PFSK-1 (cell line): ENCODE data around the gene SLC24A4.

Source experiments
- FOXP2 ChIP-seq: optimal IDR thresholded peaks from 2 replicates; pipeline ENCODE3; 2011; ENCODE audit warnings: borderline replicate concordance, control low read depth, inconsistent platforms; ENCODE audit not compliant: insufficient read depth; ENCODE audit errors: extremely low read length, extremely low read depth
- POLR2AphosphoS5 ChIP-seq: IDR thresholded peaks from 2 replicates; pipeline ENCODE4 v1.6.1; 2012; ENCODE audit warnings: low read depth, mild to moderate bottlenecking, control low read depth, low read length, moderate library complexity
- SIN3A ChIP-seq: IDR thresholded peaks from 2 replicates; pipeline ENCODE4 v1.6.1; 2012; ENCODE audit warnings: mild to moderate bottlenecking, low read length, moderate library complexity, borderline replicate concordance; ENCODE audit not compliant: insufficient read depth
- TAF1 ChIP-seq: IDR thresholded peaks from 2 replicates; pipeline ENCODE4 v1.6.1; 2012; ENCODE audit warnings: low read length, control low read depth, borderline replicate concordance; ENCODE audit not compliant: insufficient read depth
- TF ChIP-seq, protein P1 (sequence below), 2 experiments: IDR thresholded peaks; 2 replicates each; pipeline versions ENCODE4 v1.6.1 to v1.8.0; 2011 to 2012; ENCODE audit warnings: low read depth in 2 of 2, low read length in 2 of 2, control low read depth in 1 of 2, inconsistent platforms in 1 of 2, mild to moderate bottlenecking in 1 of 2, moderate library complexity in 1 of 2; ENCODE audit not compliant: insufficient read depth in 1 of 2

The SLC24A4 gene

DNA sequence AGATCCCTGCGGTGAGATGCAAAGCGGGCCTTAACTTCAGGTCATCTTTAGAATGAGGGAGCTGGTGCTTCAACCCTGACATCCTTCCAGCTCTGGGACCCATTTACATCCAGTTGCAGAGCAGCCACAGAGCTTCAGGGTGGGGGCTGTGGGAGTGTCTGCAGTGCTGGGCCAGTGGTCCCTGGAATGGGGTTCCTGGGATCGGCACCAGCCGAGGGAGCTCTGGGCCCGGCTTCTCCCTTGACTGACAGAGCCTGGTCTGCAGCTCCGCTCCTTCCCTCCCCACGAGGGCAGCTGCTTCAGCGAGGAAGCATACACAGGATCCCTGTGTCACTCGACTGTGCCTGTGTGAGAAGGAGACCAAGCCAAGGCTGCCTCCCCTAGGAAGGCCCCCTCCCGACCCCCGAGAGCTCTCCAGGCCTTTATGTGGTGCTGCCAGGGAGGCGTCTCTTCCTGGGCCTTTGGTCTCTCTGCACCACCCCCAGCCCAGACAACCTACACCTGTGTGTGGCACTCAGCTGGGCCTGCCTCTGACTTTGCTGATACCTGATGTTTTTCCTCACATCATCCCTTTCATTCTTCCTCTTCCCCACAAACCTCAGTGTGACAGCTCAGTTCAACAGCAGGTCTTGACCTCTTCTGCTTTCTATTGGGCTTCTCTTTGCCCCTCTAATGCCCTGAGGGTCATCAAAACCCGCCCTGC lies 142.5 kb downstream of the SLC24A4 start:
- TF ChIP-seq FOXP2 (no peak), SIN3A (no peak), POLR2AphosphoS5 (no peak), TAF1 (no peak)
- TF ChIP-seq, protein P1, sequence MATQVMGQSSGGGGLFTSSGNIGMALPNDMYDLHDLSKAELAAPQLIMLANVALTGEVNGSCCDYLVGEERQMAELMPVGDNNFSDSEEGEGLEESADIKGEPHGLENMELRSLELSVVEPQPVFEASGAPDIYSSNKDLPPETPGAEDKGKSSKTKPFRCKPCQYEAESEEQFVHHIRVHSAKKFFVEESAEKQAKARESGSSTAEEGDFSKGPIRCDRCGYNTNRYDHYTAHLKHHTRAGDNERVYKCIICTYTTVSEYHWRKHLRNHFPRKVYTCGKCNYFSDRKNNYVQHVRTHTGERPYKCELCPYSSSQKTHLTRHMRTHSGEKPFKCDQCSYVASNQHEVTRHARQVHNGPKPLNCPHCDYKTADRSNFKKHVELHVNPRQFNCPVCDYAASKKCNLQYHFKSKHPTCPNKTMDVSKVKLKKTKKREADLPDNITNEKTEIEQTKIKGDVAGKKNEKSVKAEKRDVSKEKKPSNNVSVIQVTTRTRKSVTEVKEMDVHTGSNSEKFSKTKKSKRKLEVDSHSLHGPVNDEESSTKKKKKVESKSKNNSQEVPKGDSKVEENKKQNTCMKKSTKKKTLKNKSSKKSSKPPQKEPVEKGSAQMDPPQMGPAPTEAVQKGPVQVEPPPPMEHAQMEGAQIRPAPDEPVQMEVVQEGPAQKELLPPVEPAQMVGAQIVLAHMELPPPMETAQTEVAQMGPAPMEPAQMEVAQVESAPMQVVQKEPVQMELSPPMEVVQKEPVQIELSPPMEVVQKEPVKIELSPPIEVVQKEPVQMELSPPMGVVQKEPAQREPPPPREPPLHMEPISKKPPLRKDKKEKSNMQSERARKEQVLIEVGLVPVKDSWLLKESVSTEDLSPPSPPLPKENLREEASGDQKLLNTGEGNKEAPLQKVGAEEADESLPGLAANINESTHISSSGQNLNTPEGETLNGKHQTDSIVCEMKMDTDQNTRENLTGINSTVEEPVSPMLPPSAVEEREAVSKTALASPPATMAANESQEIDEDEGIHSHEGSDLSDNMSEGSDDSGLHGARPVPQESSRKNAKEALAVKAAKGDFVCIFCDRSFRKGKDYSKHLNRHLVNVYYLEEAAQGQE (IDR thresholded peaks at IDR 0.05; ENCODE audit: insufficient read depth in 1 of 2, low read depth in 2 of 2, low read length in 2 of 2): no peak

- TF ChIP-seq TAF1 (no peak), POLR2AphosphoS5 (no peak), FOXP2 (no peak), SIN3A (no peak)
- TF ChIP-seq, protein P1 (IDR thresholded peaks at IDR 0.05; ENCODE audit: insufficient read depth in 1 of 2, low read depth in 2 of 2, low read length in 2 of 2): no peak
These were observed 143.1 kb downstream of the SLC24A4 start for GRCh38 chr14:92466059-92466458.

- TF ChIP-seq, protein P1 (IDR thresholded peaks at IDR 0.05; ENCODE audit: insufficient read depth in 1 of 2, low read depth in 2 of 2, low read length in 2 of 2): no peak
- TF ChIP-seq SIN3A: no peak
- no peak for TF ChIP-seq POLR2AphosphoS5
- TF ChIP-seq FOXP2: no peak
- no peak for TF ChIP-seq TAF1
These were observed 146.6 kb downstream of the SLC24A4 start for GRCh38 chr14:92469515-92469914.

GRCh38 chr14:92470215-92470614 lies 147.2 kb downstream of the SLC24A4 start:
- TF ChIP-seq POLR2AphosphoS5: no peak
- no peak for TF ChIP-seq TAF1
- no peak for TF ChIP-seq FOXP2
- TF ChIP-seq, protein P1 (IDR thresholded peaks at IDR 0.05; ENCODE audit: insufficient read depth in 1 of 2, low read depth in 2 of 2, low read length in 2 of 2): no peak
- TF ChIP-seq SIN3A: no peak

GRCh38 chr14:92470811-92471210 lies 147.8 kb downstream of the SLC24A4 start:
- TF ChIP-seq POLR2AphosphoS5: no peak
- TF ChIP-seq TAF1: no peak
